Measurements from ENCODE around the gene DLG5. TPM values are rescaled to one million over a fixed set of nuclear protein-coding genes. Genes with fewer than 3 reads are reported as not detected.

DLG5 gene
- total and polyA plus RNA-seq, 9 of the 15 experiments (the other 6 are each of a cell fraction or from before 2014, with no cell fraction given), result 1.4 to 26.8 (median 11.2) TPM

DNA sequence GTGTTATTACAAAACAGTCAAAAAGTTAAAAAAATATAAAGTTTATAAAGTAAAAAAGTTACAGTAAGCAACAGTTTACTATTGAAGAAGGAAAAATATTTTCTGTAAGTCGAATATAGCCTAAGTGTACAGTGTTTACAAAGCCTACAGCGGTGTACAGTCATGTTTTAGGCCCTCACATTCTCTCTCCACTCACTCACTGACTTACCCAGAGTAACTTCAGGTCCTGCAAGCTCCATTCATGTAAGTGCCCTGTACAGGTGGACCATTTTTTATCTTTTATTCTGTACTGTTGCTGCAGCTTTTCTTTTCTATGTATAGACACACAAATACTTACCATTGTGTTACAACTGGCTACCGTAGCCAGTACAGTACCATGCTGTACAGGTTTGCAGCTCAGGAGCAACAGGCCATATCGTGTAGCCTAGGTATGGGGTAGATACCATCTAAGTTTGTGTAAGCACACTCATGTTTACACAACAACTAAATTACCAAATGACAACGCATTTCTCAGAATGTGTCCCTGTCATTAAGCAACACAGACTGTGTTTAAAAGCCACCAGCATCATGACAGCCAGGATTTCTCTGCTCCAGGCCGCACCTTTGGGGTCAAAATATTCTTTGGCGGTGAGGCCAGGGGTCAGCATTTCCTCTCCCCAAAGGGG, 67.2 kb downstream of the DLG5 start (continued):
- TF ChIP-seq, protein P1, sequence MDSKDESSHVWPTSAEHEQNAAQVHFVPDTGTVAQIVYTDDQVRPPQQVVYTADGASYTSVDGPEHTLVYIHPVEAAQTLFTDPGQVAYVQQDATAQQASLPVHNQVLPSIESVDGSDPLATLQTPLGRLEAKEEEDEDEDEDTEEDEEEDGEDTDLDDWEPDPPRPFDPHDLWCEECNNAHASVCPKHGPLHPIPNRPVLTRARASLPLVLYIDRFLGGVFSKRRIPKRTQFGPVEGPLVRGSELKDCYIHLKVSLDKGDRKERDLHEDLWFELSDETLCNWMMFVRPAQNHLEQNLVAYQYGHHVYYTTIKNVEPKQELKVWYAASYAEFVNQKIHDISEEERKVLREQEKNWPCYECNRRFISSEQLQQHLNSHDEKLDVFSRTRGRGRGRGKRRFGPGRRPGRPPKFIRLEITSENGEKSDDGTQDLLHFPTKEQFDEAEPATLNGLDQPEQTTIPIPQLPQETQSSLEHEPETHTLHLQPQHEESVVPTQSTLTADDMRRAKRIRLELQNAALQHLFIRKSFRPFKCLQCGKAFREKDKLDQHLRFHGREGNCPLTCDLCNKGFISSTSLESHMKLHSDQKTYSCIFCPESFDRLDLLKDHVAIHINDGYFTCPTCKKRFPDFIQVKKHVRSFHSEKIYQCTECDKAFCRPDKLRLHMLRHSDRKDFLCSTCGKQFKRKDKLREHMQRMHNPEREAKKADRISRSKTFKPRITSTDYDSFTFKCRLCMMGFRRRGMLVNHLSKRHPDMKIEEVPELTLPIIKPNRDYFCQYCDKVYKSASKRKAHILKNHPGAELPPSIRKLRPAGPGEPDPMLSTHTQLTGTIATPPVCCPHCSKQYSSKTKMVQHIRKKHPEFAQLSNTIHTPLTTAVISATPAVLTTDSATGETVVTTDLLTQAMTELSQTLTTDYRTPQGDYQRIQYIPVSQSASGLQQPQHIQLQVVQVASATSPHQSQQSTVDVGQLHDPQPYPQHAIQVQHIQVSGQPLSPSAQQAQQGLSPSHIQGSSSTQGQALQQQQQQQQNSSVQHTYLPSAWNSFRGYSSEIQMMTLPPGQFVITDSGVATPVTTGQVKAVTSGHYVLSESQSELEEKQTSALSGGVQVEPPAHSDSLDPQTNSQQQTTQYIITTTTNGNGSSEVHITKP (IDR thresholded peaks at IDR 0.05; ENCODE audit: partially characterized antibody), result no peak
- no peak for TF ChIP-seq STAT6 (CRISPR knock-in tag; IDR thresholded peaks at IDR 0.05)
- no peak for TF ChIP-seq ZBTB1 (CRISPR knock-in tag; IDR thresholded peaks at IDR 0.05; ENCODE audit: borderline replicate concordance, low read depth)
- TF ChIP-seq WHSC1 (IDR thresholded peaks at IDR 0.05; ENCODE audit: low read length), result no peak
